ENCODE data around the gene GPR3. TPM values are rescaled to one million over a fixed set of nuclear protein-coding genes. Genes with fewer than 3 reads are reported as not detected.

Gene GPR3
- total RNA-seq, 1 donor from 2014 or later: 0.86 TPM

GRCh38 chr1:27436204-27437159, 44.1 kb downstream of the GPR3 start:
- H3K9ac ChIP-seq (ENCODE audit: low read length): no peak overlapping the region
- H3K27ac ChIP-seq (ENCODE audit: low read depth, low read length): peak overlapping the region; percentile 33
- H3K27me3 ChIP-seq (ENCODE audit: insufficient read depth, low read length): no peaks in the 10 kb centered on the region
- FAIRE-seq (no peak), DNase-seq (ENCODE audit: low read depth) (peak; percentile 78)
- H3K9me3 Mint-ChIP-seq (ENCODE audit: unreplicated experiment): no peaks in the 10 kb centered on the region
- H3K4me3 Mint-ChIP-seq (ENCODE audit: unreplicated experiment): no peak overlapping the region
- no peaks in the 10 kb centered on the region for H3K36me3 ChIP-seq (ENCODE audit: insufficient read depth, low read length)
- no peak overlapping the region for H3K4me3 ChIP-seq (ENCODE audit: insufficient read depth, low read depth, low read length)
- peaks cover 76% of the 10 kb centered on the region for H4K20me1 ChIP-seq (ENCODE audit: insufficient read depth, low read length)
- peaks cover 13% of the 10 kb centered on the region for H3K4me1 ChIP-seq (ENCODE audit: insufficient read depth, low read length)
- H3K36me3 Mint-ChIP-seq (ENCODE audit: low read depth, unreplicated experiment): peaks cover 7% of the 10 kb centered on the region
- H3K4me2 ChIP-seq (ENCODE audit: low read length): peak overlapping the region; percentile 70
- no peak overlapping the region for H2AFZ ChIP-seq (ENCODE audit: low read depth, low read length)
- no peaks in the 10 kb centered on the region for H3K9me3 ChIP-seq (ENCODE audit: insufficient read depth, low read depth, low read length)
- peaks cover 35% of the 10 kb centered on the region for H3K4me1 Mint-ChIP-seq (ENCODE audit: low read depth, unreplicated experiment)
- peak overlapping the region; percentile 43 for H3K27ac Mint-ChIP-seq (ENCODE audit: unreplicated experiment)
- no peaks in the 10 kb centered on the region for H3K27me3 Mint-ChIP-seq (ENCODE audit: low read depth, unreplicated experiment)
- TF ChIP-seq, protein P1, sequence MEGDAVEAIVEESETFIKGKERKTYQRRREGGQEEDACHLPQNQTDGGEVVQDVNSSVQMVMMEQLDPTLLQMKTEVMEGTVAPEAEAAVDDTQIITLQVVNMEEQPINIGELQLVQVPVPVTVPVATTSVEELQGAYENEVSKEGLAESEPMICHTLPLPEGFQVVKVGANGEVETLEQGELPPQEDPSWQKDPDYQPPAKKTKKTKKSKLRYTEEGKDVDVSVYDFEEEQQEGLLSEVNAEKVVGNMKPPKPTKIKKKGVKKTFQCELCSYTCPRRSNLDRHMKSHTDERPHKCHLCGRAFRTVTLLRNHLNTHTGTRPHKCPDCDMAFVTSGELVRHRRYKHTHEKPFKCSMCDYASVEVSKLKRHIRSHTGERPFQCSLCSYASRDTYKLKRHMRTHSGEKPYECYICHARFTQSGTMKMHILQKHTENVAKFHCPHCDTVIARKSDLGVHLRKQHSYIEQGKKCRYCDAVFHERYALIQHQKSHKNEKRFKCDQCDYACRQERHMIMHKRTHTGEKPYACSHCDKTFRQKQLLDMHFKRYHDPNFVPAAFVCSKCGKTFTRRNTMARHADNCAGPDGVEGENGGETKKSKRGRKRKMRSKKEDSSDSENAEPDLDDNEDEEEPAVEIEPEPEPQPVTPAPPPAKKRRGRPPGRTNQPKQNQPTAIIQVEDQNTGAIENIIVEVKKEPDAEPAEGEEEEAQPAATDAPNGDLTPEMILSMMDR (IDR thresholded peaks at IDR 0.05; ENCODE audit: insufficient read depth, low read depth, low read length): no peak
- no peak for TF ChIP-seq EZH2 (IDR thresholded peaks at IDR 0.05; ENCODE audit: insufficient read depth, low read length)
- H3K79me2 ChIP-seq (ENCODE audit: insufficient read depth, low read length): peaks cover 88% of the 10 kb centered on the region

- no peak overlapping the region for H3K9ac ChIP-seq (ENCODE audit: low read length)
- no peak overlapping the region for H3K4me2 ChIP-seq (ENCODE audit: low read length)
- Mint-ChIP-seq H3K4me1 (ENCODE audit: low read depth, unreplicated experiment) (peaks cover 31% of the 10 kb centered on the region), H3K27me3 (ENCODE audit: low read depth, unreplicated experiment) (no peaks in the 10 kb centered on the region), H3K9me3 (ENCODE audit: unreplicated experiment) (no peaks in the 10 kb centered on the region), H3K27ac (ENCODE audit: unreplicated experiment) (no peak overlapping the region), H3K36me3 (ENCODE audit: low read depth, unreplicated experiment) (peaks cover 7% of the 10 kb centered on the region), H3K4me3 (ENCODE audit: unreplicated experiment) (no peak overlapping the region)
- H3K27ac ChIP-seq (ENCODE audit: low read depth, low read length): no peak overlapping the region
- H3K36me3 ChIP-seq (ENCODE audit: insufficient read depth, low read length): no peaks in the 10 kb centered on the region
- H3K79me2 ChIP-seq (ENCODE audit: insufficient read depth, low read length): peaks cover 83% of the 10 kb centered on the region
- FAIRE-seq: no peak
- no peak overlapping the region for H2AFZ ChIP-seq (ENCODE audit: low read depth, low read length)
- TF ChIP-seq EZH2 (IDR thresholded peaks at IDR 0.05; ENCODE audit: insufficient read depth, low read length): no peak
- TF ChIP-seq, protein P1 (IDR thresholded peaks at IDR 0.05; ENCODE audit: insufficient read depth, low read depth, low read length): no peak
- DNase-seq (ENCODE audit: low read depth): no peak
- peaks cover 13% of the 10 kb centered on the region for H3K4me1 ChIP-seq (ENCODE audit: insufficient read depth, low read length)
- no peaks in the 10 kb centered on the region for H3K9me3 ChIP-seq (ENCODE audit: insufficient read depth, low read depth, low read length)
- no peaks in the 10 kb centered on the region for H3K27me3 ChIP-seq (ENCODE audit: insufficient read depth, low read length)
- peaks cover 64% of the 10 kb centered on the region for H4K20me1 ChIP-seq (ENCODE audit: insufficient read depth, low read length)
- H3K4me3 ChIP-seq (ENCODE audit: insufficient read depth, low read depth, low read length): no peak overlapping the region
These were observed 46.2 kb downstream of the GPR3 start for GRCh38 chr1:27438621-27439061.

- no peak for DNase-seq (ENCODE audit: low read depth)
- no peak for FAIRE-seq
- Histone ChIP-seq H4K20me1 (ENCODE audit: insufficient read depth, low read length) (peaks cover 63% of the 10 kb centered on the region), H3K9me3 (ENCODE audit: insufficient read depth, low read depth, low read length) (no peaks in the 10 kb centered on the region), H3K9ac (ENCODE audit: low read length) (no peak overlapping the region), H3K27ac (ENCODE audit: low read depth, low read length) (no peak overlapping the region), H3K79me2 (ENCODE audit: insufficient read depth, low read length) (peaks cover 82% of the 10 kb centered on the region), H3K4me2 (ENCODE audit: low read length) (no peak overlapping the region), H3K36me3 (ENCODE audit: insufficient read depth, low read length) (no peaks in the 10 kb centered on the region), H2AFZ (ENCODE audit: low read depth, low read length) (no peak overlapping the region), H3K27me3 (ENCODE audit: insufficient read depth, low read length) (no peaks in the 10 kb centered on the region), H3K4me3 (ENCODE audit: insufficient read depth, low read depth, low read length) (no peak overlapping the region), H3K4me1 (ENCODE audit: insufficient read depth, low read length) (peaks cover 13% of the 10 kb centered on the region)
- no peaks in the 10 kb centered on the region for H3K9me3 Mint-ChIP-seq (ENCODE audit: unreplicated experiment)
- peaks cover 7% of the 10 kb centered on the region for H3K36me3 Mint-ChIP-seq (ENCODE audit: low read depth, unreplicated experiment)
- H3K27ac Mint-ChIP-seq (ENCODE audit: unreplicated experiment): no peak overlapping the region
- H3K27me3 Mint-ChIP-seq (ENCODE audit: low read depth, unreplicated experiment): no peaks in the 10 kb centered on the region
- peaks cover 31% of the 10 kb centered on the region for H3K4me1 Mint-ChIP-seq (ENCODE audit: low read depth, unreplicated experiment)
- no peak for TF ChIP-seq EZH2 (IDR thresholded peaks at IDR 0.05; ENCODE audit: insufficient read depth, low read length)
- TF ChIP-seq, protein P1 (IDR thresholded peaks at IDR 0.05; ENCODE audit: insufficient read depth, low read depth, low read length): no peak
- no peak overlapping the region for H3K4me3 Mint-ChIP-seq (ENCODE audit: unreplicated experiment)
These were observed 46.7 kb downstream of the GPR3 start for GRCh38 chr1:27439150-27439549.
